B cell (primary cell): ENCODE results near the gene CACNA2D3.

ENCODE experiments used
- CTCF ChIP-seq: fragments of 200-600 bp; IDR thresholded peaks from one replicate; pipeline ENCODE4 v1.8.0; 2022; ENCODE audit warnings: antibody characterized with exemption, mild to moderate bottlenecking
- EZH2 ChIP-seq: IDR thresholded peaks from 2 replicates; pipeline ENCODE4 v1.6.1; 2012; ENCODE audit warnings: borderline replicate concordance, low read depth, mild to moderate bottlenecking, moderate library complexity, low read length; ENCODE audit not compliant: insufficient read depth, poor library complexity, severe bottlenecking

GRCh38 chr3:54167999-54168398, 45.6 kb downstream of the CACNA2D3 start:
- TF ChIP-seq CTCF (no peak), EZH2 (no peak)
